Endothelial cell (in vitro differentiated cells): ENCODE data around the gene PRMT7. TPM values are rescaled to one million over a fixed set of nuclear protein-coding genes. Genes with fewer than 3 reads are reported as not detected.

ENCODE experiments used
- DNase-seq: peaks from one replicate; pipeline ENCODE4 v3.0.0; 2021; ENCODE audit warnings: low spot score
- H3K27ac Mint-ChIP-seq: one replicate; pipeline ENCODE4 v1.8.0; 2021; ENCODE audit warnings: mixed read lengths, inconsistent platforms; ENCODE audit not compliant: unreplicated experiment
- H3K27me3 Mint-ChIP-seq: one replicate; pipeline ENCODE4 v1.8.0; 2021; ENCODE audit warnings: mild to moderate bottlenecking, moderate library complexity, mixed read lengths, inconsistent platforms; ENCODE audit not compliant: unreplicated experiment
- H3K36me3 Mint-ChIP-seq: one replicate; pipeline ENCODE4 v1.8.0; 2021; ENCODE audit warnings: mild to moderate bottlenecking, low read depth, mixed read lengths, inconsistent platforms; ENCODE audit not compliant: unreplicated experiment
- H3K4me1 Mint-ChIP-seq: one replicate; pipeline ENCODE4 v1.8.0; 2021; ENCODE audit warnings: mild to moderate bottlenecking, mixed read lengths, inconsistent platforms; ENCODE audit not compliant: unreplicated experiment
- H3K4me3 Mint-ChIP-seq: one replicate; pipeline ENCODE4 v1.8.0; 2021; ENCODE audit warnings: mild to moderate bottlenecking, mixed read lengths, inconsistent platforms; ENCODE audit not compliant: unreplicated experiment
- H3K9me3 Mint-ChIP-seq: one replicate; pipeline ENCODE4 v1.8.0; 2021; ENCODE audit warnings: mixed read lengths, inconsistent platforms; ENCODE audit not compliant: unreplicated experiment
- total RNA-seq: library from RNA; stranded (reverse); fragmentation: NEBNext Ultra II Directional; extraction: Animal tissue kit (Norgen Biotek cat#: 25700); gene quantifications from one replicate; pipeline ENCODE4 v1.2.1, GENCODE V29; 2021; ENCODE audit not compliant: unreplicated experiment
- TF ChIP-seq, protein P1 (sequence below): fragments of 200-600 bp; sonication (generic); IDR thresholded peaks from one replicate; pipeline ENCODE4 v1.5.0; 2021; ENCODE audit warnings: antibody characterized with exemption; ENCODE audit not compliant: unreplicated experiment

The PRMT7 gene
- total RNA-seq, 1 donor from 2014 or later: 42.8 TPM

DNA sequence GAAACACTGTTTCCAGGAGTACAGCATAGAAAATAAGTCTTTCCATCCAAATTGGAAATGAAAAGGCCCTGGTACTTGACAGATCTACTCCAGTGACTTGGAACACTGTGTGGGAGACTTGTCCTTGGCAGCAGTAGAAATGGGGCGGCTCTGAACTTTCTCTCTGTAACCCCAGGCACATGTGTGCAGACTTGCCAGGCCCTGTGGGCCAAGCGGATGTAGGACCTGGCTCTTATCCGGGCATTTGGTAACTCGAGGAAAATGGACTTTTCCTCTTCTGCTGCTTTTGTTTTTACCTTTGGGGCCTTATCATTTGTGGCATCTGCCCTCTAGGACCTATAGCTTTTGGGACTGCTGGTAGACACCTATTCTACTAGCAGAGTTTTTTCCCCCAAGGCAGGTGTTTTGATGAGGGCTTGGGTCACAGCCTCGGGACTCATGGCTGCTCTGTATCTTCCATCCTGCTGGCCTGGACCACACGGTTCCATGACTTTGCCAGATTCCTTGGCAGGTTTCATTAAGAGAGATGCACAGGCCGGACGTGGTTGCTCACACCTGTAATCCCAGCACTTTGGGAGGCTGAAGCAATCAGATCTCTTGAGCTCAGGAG, 94.0 kb downstream of the PRMT7 start:
- H3K9me3 Mint-ChIP-seq: no peaks in the 10 kb centered on the region
- no peak for DNase-seq
- no peaks in the 10 kb centered on the region for H3K4me1 Mint-ChIP-seq
- TF ChIP-seq, protein P1, sequence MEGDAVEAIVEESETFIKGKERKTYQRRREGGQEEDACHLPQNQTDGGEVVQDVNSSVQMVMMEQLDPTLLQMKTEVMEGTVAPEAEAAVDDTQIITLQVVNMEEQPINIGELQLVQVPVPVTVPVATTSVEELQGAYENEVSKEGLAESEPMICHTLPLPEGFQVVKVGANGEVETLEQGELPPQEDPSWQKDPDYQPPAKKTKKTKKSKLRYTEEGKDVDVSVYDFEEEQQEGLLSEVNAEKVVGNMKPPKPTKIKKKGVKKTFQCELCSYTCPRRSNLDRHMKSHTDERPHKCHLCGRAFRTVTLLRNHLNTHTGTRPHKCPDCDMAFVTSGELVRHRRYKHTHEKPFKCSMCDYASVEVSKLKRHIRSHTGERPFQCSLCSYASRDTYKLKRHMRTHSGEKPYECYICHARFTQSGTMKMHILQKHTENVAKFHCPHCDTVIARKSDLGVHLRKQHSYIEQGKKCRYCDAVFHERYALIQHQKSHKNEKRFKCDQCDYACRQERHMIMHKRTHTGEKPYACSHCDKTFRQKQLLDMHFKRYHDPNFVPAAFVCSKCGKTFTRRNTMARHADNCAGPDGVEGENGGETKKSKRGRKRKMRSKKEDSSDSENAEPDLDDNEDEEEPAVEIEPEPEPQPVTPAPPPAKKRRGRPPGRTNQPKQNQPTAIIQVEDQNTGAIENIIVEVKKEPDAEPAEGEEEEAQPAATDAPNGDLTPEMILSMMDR: no peak
- no peaks in the 10 kb centered on the region for H3K36me3 Mint-ChIP-seq
- H3K4me3 Mint-ChIP-seq: no peak overlapping the region
- no peak overlapping the region for H3K27ac Mint-ChIP-seq
- H3K27me3 Mint-ChIP-seq: peaks cover 4% of the 10 kb centered on the region

DNA sequence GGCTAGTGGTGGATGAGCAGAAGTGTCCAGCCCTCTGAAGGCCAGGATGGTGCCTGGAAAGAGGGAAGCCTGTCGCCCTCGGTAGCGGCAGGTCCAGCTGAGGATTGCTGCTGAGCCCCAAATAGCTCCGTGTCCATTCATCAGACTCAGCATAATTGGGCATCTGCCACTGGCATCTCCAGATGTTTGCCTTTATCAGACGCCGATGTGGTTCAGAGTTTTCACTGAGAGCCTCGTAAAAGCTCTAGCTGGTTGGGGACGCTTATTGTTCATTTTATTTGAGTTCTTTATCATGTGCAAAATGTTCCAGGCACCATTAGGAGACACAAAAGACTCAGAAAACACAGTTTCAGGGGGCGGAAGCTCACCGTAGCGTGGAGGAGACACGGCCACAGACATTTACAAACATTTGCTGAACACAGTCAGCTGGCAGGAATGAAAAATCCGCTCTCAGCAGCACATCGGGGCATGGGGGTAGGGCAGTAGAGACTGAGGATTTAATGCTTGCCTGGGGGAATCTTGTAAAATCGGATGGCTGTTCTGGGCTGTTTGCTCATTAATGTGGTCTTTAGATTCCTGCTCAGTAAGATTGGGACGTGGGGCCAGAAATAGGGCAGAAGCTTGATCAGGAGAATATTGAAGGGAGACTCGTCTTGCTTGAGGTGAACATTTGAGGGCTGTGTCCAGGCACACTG, 95.8 kb downstream of the PRMT7 start:
- TF ChIP-seq, protein P1: no peak
- no peak overlapping the region for H3K27ac Mint-ChIP-seq

More for the DNA sequence above, 95.8 kb downstream of the PRMT7 start:
- no peak for DNase-seq
- Mint-ChIP-seq H3K4me1 (no peaks in the 10 kb centered on the region), H3K36me3 (peaks cover 4% of the 10 kb centered on the region), H3K27me3 (no peaks in the 10 kb centered on the region), H3K9me3 (no peaks in the 10 kb centered on the region), H3K4me3 (no peak overlapping the region)

Other genes with a start within 250 kb of the PRMT7 start
- 38.4 TPM for gene NFATC3, start 225.6 kb upstream of the PRMT7 start, total RNA-seq
- 0.64 TPM for gene ESRP2, start 74.9 kb upstream of the PRMT7 start, total RNA-seq
- gene PLA2G15, start 65.6 kb upstream of the PRMT7 start, total RNA-seq: 14.9 TPM
- 20.8 TPM for gene SLC7A6, start 46.5 kb upstream of the PRMT7 start, total RNA-seq
- gene SLC7A6OS, start 73 bp upstream of the PRMT7 start, total RNA-seq: 20.0 TPM
- gene SMPD3, start 137.5 kb downstream of the PRMT7 start, total RNA-seq: not detected
- 35.6 TPM for gene ZFP90, start 228.3 kb downstream of the PRMT7 start, total RNA-seq